Activated T-helper 17 cell treated with anti-CD3 and anti-CD28 coated beads, Interleukin-2, amount 50 U/mL, for 72 hours (primary cell): Measurements from ENCODE around the gene BNIP2. TPM values are rescaled to one million over a fixed set of nuclear protein-coding genes. Genes with fewer than 3 reads are reported as not detected.

Experiments
- ATAC-seq: fragments of 150-1000 bp; cut with Tn5 transposase; replicated peaks from 2 replicates; pipeline ENCODE4 v1.10.0; 2021; ENCODE audit warnings: mild to moderate bottlenecking, moderate library complexity
- H3K27ac Mint-ChIP-seq: one replicate; pipeline ENCODE4 v1.8.0; 2022; ENCODE audit warnings: mixed read lengths
- H3K27me3 Mint-ChIP-seq: one replicate; pipeline ENCODE4 v1.8.0; 2022; ENCODE audit warnings: mixed read lengths
- H3K36me3 Mint-ChIP-seq: one replicate; pipeline ENCODE4 v1.8.0; 2022; ENCODE audit warnings: low read depth, mild to moderate bottlenecking, mixed read lengths
- H3K4me1 Mint-ChIP-seq: one replicate; pipeline ENCODE4 v1.8.0; 2022; ENCODE audit warnings: mixed read lengths
- H3K4me3 Mint-ChIP-seq: one replicate; pipeline ENCODE4 v1.8.0; 2022; ENCODE audit warnings: mild to moderate bottlenecking, mixed read lengths
- H3K9me3 Mint-ChIP-seq: one replicate; pipeline ENCODE4 v1.8.0; 2022; ENCODE audit warnings: mixed read lengths
- total RNA-seq, 2 donors: library from RNA; stranded (reverse); gene quantifications; one replicate each; pipeline ENCODE4 v1.2.3, GENCODE V29; 2022

Gene BNIP2, protein sequence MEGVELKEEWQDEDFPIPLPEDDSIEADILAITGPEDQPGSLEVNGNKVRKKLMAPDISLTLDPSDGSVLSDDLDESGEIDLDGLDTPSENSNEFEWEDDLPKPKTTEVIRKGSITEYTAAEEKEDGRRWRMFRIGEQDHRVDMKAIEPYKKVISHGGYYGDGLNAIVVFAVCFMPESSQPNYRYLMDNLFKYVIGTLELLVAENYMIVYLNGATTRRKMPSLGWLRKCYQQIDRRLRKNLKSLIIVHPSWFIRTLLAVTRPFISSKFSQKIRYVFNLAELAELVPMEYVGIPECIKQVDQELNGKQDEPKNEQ
- 10 to 100 TPM; 46.5 to 59.2 TPM for total RNA-seq

DNA sequence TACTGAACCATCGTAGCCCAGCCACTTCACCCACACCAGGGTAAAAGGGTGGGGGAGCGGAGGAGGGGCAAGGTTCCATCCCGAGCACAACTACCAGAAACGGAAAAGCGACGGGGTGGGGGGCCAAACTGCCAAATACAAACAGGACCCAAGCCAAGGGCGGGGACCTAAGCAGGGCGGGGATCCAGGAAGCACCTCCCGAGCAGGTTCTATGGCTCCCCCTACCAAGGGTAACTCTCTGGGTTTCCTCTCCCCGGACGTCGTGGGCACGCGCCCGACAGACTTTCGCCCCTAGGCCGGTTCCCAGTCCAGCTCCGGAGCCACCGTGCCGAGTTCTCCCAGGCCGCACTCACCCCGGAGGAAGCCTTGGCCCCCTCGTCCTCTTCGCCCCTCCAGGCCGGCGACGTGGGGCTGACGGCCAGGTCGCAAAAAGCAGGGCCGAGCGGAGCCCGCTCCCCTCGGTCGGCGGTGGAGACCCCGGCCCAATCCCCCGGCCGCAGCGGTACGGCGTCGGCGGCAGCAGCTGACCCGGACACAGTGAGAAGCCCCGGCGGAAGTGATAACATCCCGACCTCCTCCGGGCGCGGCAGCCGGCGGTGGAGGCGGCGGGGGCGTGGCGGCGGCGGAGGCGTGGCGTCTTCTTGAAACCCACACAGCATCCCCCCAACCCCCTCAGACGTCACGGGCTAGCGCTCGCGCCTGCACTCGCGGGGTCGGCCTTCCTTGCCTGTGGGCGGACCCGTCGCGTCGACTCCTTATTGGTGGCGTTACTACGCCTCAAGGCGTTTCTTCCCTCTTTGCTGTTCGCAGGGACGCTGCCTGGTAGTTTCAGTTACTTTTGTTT lies at the start of gene BNIP2:
Gene BNIP2, minus strand, starts transcription at position 539 of the 844 bp plus-strand sequence. CDS start 6,863 bp downstream, outside the sequence.
- peak within 1 kb of the TSS; percentile 95 for H3K4me3 Mint-ChIP-seq
- no peaks in the 10 kb centered on the region for H3K9me3 Mint-ChIP-seq
- peaks cover 44% of the 10 kb centered on the region for H3K36me3 Mint-ChIP-seq
- H3K27me3 Mint-ChIP-seq: no peaks in the 10 kb centered on the region
- peak; percentile 90 for ATAC-seq
- H3K4me1 Mint-ChIP-seq: peaks cover 26% of the 10 kb centered on the region
- H3K27ac Mint-ChIP-seq: peak within 1 kb of the TSS; percentile 98

DNA sequence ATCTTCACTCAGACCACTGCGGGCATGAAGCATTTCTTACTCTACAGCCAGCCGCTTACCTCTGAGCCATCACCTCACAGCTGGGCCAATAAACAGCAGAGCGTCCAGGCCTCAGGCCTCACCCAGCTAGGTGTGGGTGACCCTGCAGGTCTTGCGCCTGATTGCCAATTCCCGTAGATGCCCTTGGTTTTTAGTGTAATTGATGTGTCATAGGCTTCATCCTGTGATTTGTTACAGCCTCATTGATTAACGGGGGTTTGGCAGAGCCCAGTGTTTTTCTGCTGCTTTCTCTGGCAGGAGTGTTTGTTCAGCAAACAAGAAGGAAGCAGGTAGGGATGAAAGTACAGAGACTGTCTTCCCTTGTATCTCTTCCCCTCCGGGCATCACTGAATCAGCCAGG lies 49.6 kb upstream of the BNIP2 start:
- no peaks in the 10 kb centered on the region for H3K36me3 Mint-ChIP-seq
- H3K27ac Mint-ChIP-seq: no peak overlapping the region
- no peak overlapping the region for H3K4me3 Mint-ChIP-seq
- peaks cover under 1% of the 10 kb centered on the region for H3K9me3 Mint-ChIP-seq
- ATAC-seq: no peak
- H3K4me1 Mint-ChIP-seq: no peaks in the 10 kb centered on the region
- peaks cover 3% of the 10 kb centered on the region for H3K27me3 Mint-ChIP-seq

DNA sequence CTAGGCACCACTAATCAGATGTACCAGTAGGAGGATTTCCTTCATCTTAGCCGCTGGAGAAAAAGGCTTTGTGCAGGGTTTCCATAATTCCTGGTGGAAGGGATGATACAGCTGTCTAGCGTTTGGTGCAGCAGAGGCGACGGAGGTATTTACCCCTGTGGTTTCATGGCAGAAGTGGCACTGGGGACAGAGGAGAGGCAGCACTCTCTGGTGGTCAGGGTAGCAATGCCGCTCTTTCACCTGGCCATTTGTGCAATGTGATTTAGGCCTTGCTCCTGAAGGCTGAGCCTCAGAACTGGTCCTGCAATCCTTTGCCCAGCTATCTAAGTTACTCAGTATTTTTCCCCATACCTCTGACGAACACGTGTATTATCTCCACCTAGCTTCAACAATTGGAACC lies 47.1 kb upstream of the BNIP2 start:
- ATAC-seq: no peak
- no peaks in the 10 kb centered on the region for H3K36me3 Mint-ChIP-seq
- H3K4me3 Mint-ChIP-seq: no peak overlapping the region

DNA sequence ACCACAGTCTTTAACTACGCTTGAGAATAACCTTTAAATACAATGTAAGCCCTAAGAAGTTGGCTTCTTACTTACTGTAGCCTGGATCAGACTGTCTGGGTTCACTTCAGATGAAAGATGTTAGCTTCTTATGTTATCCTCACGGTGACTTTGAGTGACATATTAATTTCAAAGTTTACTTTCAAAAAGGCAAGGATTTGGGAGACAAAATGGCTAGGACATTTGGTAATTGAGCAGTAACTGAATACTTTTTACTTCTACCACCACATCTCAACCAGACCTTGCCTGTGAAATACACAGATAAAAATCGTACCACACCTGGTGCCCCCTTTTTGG lies 36.0 kb upstream of the BNIP2 start:
- Mint-ChIP-seq H3K4me3 (no peak overlapping the region), H3K27ac (no peak overlapping the region), H3K9me3 (no peaks in the 10 kb centered on the region), H3K4me1 (no peaks in the 10 kb centered on the region), H3K27me3 (peaks cover 5% of the 10 kb centered on the region), H3K36me3 (no peaks in the 10 kb centered on the region)
- ATAC-seq: no peak

More for the DNA sequence above, 47.1 kb upstream of the BNIP2 start:
- no peaks in the 10 kb centered on the region for H3K9me3 Mint-ChIP-seq
- no peak overlapping the region for H3K27ac Mint-ChIP-seq
- H3K27me3 Mint-ChIP-seq: peaks cover 2% of the 10 kb centered on the region
- H3K4me1 Mint-ChIP-seq: no peaks in the 10 kb centered on the region

DNA sequence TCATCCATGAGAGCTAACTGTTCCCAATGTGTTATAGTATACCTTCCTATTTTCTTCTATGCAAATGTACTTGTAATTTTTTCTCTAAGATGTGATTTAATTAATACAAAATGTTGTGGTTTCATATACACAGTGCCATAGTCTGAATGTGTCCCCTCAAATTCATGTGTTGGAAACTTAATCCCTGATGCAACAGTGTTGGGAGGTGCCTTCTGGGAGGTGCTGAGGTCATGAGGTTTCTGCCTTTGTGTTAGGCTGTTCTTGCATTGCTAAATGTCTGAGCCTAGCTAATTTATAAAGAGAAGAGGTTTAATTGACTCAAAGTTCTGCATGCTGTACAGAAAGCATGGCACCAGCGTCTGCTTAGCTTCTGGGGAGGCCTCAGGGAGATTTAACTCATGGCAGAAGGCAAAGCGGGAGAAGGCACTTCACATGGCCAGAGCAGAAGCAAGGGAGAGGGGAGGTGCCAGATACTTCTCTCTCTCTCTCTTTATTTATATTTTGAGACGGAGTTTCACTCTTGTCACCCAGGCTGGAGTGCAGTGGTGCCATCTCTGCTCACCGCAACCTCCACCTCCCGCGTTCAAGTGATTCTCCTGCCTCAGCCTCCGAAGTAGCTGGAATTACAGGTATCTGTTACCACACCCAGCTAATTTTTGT lies 34.7 kb upstream of the BNIP2 start:
- Mint-ChIP-seq H3K4me1 (no peaks in the 10 kb centered on the region), H3K4me3 (no peak overlapping the region), H3K27ac (no peak overlapping the region), H3K9me3 (no peaks in the 10 kb centered on the region), H3K27me3 (peaks cover 3% of the 10 kb centered on the region), H3K36me3 (no peaks in the 10 kb centered on the region)
- no peak for ATAC-seq

DNA sequence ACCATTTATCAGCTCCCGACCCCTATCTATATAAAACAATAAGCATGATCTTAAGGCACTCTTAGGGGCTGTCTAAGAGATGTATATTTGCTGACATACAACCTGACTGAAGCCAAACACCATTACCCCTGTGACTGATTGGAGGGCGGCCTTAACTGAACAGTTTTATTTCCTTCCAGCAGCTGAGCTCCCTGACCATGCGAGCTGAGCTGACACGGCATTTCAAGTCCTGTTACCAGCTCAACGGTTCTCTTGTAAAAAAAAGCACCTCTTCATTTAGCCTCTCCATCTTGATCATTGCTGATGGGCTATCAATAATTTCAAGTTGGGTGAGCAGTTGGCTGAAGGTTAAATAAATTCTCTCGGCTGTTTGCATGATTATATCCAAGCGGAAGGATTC lies 33.4 kb upstream of the BNIP2 start:
- Mint-ChIP-seq H3K27me3 (no peaks in the 10 kb centered on the region), H3K4me3 (no peak overlapping the region), H3K36me3 (no peaks in the 10 kb centered on the region), H3K9me3 (no peaks in the 10 kb centered on the region), H3K27ac (no peak overlapping the region), H3K4me1 (no peaks in the 10 kb centered on the region)
- no peak for ATAC-seq

DNA sequence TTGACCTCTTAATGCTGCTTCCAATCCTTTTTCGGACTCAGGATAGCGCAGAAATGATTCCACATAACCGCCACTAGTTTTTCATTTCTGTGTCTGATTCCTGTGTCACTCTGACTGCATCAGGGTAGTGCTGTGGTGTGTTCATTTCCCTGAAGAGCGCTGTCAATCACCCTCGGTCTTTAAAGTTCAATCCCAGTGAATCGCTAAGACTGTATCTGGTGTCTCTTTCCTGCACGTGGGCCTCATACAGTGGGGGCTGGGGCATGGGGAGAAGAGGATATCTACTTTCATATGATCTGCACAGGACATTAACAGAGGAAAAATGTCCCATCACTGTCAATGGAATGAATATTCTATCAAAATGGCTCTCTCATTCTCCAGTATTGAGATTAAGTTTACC lies 32.9 kb upstream of the BNIP2 start:
- no peaks in the 10 kb centered on the region for H3K27me3 Mint-ChIP-seq
- no peaks in the 10 kb centered on the region for H3K9me3 Mint-ChIP-seq
- H3K36me3 Mint-ChIP-seq: no peaks in the 10 kb centered on the region
- no peak overlapping the region for H3K4me3 Mint-ChIP-seq
- no peak for ATAC-seq
- H3K4me1 Mint-ChIP-seq: no peaks in the 10 kb centered on the region
- H3K27ac Mint-ChIP-seq: no peak overlapping the region

DNA sequence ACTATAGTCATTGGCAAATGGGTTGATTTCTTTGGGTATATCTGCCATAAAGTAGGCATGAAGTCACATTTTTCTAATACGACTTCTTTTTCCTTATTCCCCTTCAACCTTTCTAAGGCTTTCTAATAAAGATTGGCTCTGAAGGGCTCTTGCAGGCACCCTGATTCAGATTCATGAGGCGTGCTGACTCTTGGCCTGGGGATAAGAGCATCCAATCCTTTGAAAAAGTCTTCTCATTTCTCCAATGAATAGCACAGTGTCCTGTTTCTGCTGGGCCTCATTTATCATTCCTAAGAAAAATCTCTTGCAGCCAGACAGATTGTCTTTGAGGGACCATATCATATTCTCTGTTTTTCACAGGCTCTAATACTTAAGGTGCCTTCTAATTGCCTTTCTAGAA lies 32.3 kb upstream of the BNIP2 start:
- no peak overlapping the region for H3K27ac Mint-ChIP-seq
- no peaks in the 10 kb centered on the region for H3K36me3 Mint-ChIP-seq
- H3K27me3 Mint-ChIP-seq: no peaks in the 10 kb centered on the region
- H3K4me1 Mint-ChIP-seq: no peaks in the 10 kb centered on the region
- no peak overlapping the region for H3K4me3 Mint-ChIP-seq
- ATAC-seq: no peak
- H3K9me3 Mint-ChIP-seq: no peaks in the 10 kb centered on the region

DNA sequence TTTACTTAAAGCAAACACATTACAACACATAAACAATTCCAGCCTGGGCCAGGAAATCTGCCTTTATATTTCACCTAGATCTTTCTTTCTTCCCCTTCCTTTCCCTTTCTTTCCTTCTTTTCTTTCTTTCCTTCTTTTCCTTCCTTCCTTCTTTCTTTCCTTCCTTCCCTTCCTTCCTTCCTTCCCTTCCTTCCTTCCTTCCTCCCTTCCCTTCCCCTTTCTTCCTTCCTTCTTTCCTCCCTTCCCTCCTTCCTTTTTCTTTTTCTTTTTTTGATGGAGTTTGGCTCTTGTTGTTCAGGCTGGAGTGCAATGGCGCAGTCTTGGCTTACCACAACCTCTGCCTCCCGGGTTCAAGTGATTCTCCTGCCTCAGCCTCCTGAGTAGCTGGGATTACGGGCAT lies 24.1 kb upstream of the BNIP2 start:
- ATAC-seq: no peak
- Mint-ChIP-seq H3K4me1 (no peaks in the 10 kb centered on the region), H3K27me3 (no peaks in the 10 kb centered on the region), H3K27ac (no peak overlapping the region), H3K9me3 (no peaks in the 10 kb centered on the region), H3K36me3 (no peaks in the 10 kb centered on the region), H3K4me3 (no peak overlapping the region)

DNA sequence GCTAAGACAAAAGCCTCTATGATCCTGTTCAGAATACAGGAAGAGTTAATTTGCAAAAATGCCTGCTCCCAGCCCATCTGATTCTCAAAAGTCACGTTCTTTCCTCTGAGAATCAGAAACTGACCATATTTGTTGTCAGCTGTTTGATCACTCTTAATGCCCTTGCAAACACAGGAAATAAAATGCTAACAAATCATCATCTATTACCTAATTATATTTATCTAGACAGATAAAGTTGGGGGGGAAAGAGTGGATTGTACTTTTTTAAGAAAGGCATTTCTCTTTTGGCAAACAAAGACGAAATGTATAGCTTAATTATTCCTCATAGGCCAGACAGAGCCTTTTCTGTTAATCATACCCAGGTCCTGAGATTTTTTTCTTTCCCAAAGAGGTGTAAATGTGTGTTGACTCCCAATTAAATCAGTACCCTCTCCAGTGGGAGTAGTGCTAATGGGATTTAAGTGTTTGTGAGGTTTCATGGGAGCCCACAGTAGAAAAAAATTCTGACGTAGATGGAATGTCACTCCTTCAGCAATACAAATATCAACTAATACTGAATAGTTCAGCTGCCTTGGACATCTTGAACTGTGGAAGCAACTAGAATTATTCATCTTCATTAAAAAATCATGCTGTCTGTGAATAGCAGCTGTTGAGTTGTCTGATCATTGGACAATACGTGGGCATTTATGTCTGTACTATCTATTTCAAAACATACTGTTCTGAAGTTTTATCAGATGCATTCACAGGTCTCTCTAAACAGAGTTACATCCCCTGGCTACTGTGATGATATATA lies 22.5 kb upstream of the BNIP2 start:
- no peak overlapping the region for H3K27ac Mint-ChIP-seq
- peaks cover 5% of the 10 kb centered on the region for H3K27me3 Mint-ChIP-seq
- no peaks in the 10 kb centered on the region for H3K4me1 Mint-ChIP-seq
- no peaks in the 10 kb centered on the region for H3K9me3 Mint-ChIP-seq
- H3K36me3 Mint-ChIP-seq: no peaks in the 10 kb centered on the region
- H3K4me3 Mint-ChIP-seq: no peak overlapping the region
- ATAC-seq: no peak

DNA sequence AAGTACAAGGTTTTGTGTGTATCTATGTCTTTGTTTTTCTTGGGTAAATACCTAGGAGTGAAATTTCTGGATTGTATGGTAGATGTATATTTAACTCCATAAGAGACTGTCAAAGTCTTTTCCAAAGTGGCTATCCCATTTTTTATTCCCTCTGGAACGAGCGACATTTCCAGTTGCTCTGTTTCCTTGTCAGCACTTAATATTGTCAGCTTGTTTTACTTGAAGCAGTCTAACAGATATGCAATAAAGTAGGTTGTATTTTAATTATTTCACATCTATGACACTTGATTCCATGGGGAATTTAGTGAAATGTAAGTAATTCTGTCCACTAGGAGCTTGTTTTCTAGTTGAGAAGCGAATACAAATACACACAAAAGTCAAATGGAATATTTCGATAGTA lies 18.5 kb upstream of the BNIP2 start:
- Mint-ChIP-seq H3K4me1 (no peaks in the 10 kb centered on the region), H3K27ac (no peak overlapping the region), H3K9me3 (no peaks in the 10 kb centered on the region), H3K36me3 (no peaks in the 10 kb centered on the region), H3K4me3 (no peak overlapping the region), H3K27me3 (peaks cover 8% of the 10 kb centered on the region)
- ATAC-seq: no peak

DNA sequence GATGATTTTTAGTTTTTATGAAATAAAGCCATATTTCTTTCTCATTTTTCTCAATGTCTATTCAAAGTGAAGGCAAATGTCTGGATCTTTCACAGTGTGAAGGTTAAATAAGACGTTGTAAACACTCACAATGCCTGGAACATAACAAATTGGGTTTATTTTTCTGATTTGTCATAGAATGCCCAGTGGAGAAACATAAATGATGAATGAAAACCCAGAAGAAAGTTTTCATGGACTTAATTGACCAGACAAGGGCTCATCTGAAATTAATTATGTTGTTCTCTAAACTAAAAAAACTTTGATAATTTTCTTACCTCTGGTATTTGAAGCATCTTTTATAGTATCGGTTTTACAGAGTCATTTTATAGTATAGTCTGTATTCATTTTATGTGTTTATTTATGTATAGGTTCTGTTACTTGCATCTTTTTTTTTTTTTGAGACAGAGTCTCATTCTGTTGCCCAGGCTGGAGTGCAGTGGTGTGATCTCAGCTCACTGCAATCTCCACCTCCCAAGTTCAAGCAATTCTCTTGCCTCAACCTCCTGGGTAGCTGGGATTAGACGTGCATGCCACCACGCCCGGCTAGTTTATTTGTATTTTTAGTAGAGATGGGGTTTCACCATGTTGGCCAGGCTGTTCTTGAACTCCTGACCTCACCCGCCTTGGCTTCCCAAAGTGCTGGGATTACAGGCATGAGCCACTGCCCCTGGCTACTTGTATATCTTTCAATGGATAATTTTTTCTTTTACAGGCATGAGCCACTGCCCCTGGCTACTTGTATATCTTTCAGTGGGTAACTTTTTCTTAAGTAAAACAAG lies 15.1 kb upstream of the BNIP2 start:
- H3K27ac Mint-ChIP-seq: no peak overlapping the region
- H3K36me3 Mint-ChIP-seq: no peaks in the 10 kb centered on the region
- H3K4me3 Mint-ChIP-seq: no peak overlapping the region
- H3K27me3 Mint-ChIP-seq: peaks cover 8% of the 10 kb centered on the region
- H3K4me1 Mint-ChIP-seq: no peaks in the 10 kb centered on the region
- no peaks in the 10 kb centered on the region for H3K9me3 Mint-ChIP-seq
- ATAC-seq: no peak

DNA sequence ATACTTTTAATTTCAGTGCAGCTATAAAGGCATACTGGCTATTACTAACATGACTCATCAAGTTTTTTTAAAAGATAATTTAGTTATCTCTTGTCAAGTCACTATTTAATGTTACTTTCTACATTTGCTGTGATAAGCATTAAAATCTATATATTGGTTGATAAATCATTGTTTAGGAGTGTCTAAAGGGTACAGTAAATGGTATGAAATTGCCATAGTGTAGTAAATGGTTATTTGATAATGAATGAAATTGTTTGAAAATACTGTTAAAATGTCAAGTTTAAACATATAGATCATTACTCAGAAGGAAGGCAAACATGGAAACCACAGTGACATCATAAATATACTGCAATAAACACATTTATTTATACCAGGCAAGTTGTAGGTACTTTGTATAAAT lies 13.2 kb upstream of the BNIP2 start:
- Mint-ChIP-seq H3K9me3 (no peaks in the 10 kb centered on the region), H3K27me3 (peaks cover 7% of the 10 kb centered on the region), H3K4me1 (no peaks in the 10 kb centered on the region), H3K36me3 (no peaks in the 10 kb centered on the region), H3K4me3 (no peak overlapping the region), H3K27ac (no peak overlapping the region)
- ATAC-seq: no peak

DNA sequence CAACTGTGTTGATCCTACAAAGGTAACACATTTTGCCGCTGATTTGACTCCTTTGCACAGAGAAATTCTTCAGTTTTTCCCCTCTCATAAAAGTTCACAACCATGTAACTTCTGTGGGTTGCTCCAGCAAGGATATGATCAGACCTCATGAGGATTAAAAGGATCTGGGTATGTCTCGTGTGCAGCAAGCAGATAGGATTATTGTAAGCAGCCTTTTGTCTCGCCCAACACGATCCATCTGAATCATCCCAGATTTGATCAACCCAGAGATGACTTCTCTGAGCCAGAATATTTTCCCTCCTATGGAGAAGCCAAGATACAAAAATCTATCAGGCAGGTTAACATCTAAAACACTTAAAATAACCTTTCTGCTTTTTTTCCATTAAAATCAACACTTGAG lies 12.8 kb upstream of the BNIP2 start:
- no peak overlapping the region for H3K4me3 Mint-ChIP-seq
- H3K27me3 Mint-ChIP-seq: peaks cover 3% of the 10 kb centered on the region
- H3K4me1 Mint-ChIP-seq: no peaks in the 10 kb centered on the region
- no peaks in the 10 kb centered on the region for H3K9me3 Mint-ChIP-seq
- H3K36me3 Mint-ChIP-seq: no peaks in the 10 kb centered on the region
- H3K27ac Mint-ChIP-seq: no peak overlapping the region
- ATAC-seq: no peak
